Sigmoid colon (tissue), 7 donors: Measurements from ENCODE around the gene TMEM63B. TPM values are rescaled to one million over a fixed set of nuclear protein-coding genes. Genes with fewer than 3 reads are reported as not detected.
"Not testable (repeated sequence)": the region's sequence is repeated elsewhere in the genome, so short reads cannot be mapped to it uniquely, and the experiment has no call there.

Experiments
- DNase-seq: peaks from one replicate; pipeline ENCODE4 v3.0.0-alpha.2; 2019
- H3K27ac ChIP-seq, 4 donors: fragments of 200-600 bp; sonication (generic); one replicate each; pipeline ENCODE4 v1.5.1; 2016 to 2019; ENCODE audit warnings: mild to moderate bottlenecking in 1 of 4
- H3K27me3 ChIP-seq, 3 donors: fragments of 200-600 bp; sonication (generic); one replicate each; pipeline ENCODE4 v1.5.1; 2019; ENCODE audit warnings: mild to moderate bottlenecking in 1 of 3
- H3K36me3 ChIP-seq, 4 donors: fragments of 200-600 bp; sonication (generic); one replicate each; pipeline ENCODE4 v1.5.1; 2016 to 2019
- H3K4me1 ChIP-seq, 4 donors: fragments of 200-600 bp; sonication (generic); one replicate each; pipeline ENCODE4 v1.5.1; 2017 to 2019
- H3K4me3 ChIP-seq, 4 donors: fragments of 200-600 bp; sonication (generic); one replicate each; pipeline ENCODE4 v1.5.1; 2017 to 2019; ENCODE audit warnings: mild to moderate bottlenecking in 2 of 4, moderate library complexity in 1 of 4
- H3K9me3 ChIP-seq, 4 donors: fragments of 200-600 bp in 3 of 4; sonication (generic) in 3 of 4; one replicate each; pipeline versions ENCODE4 v1.5.1 to v1.6.1; 2013 to 2019
- EP300 ChIP-seq, 4 donors: sonication (generic); formaldehyde crosslinking; IDR thresholded peaks; one replicate each; pipeline ENCODE4 v1.6.1; 2017; ENCODE audit warnings: antibody characterized with exemption in 4 of 4
- POLR2A ChIP-seq, 2 donors: fragments of 450-650 bp; IDR thresholded peaks; one replicate each; pipeline ENCODE4 v1.6.1; 2016; ENCODE audit warnings: antibody characterized with exemption in 2 of 2, mild to moderate bottlenecking in 2 of 2, moderate library complexity in 2 of 2
- POLR2AphosphoS5 ChIP-seq, 4 donors: sonication (generic); formaldehyde crosslinking; IDR thresholded peaks; one replicate each; pipeline ENCODE4 v1.6.1; 2017; ENCODE audit warnings: antibody characterized with exemption in 4 of 4
- WGBS, 2 donors: extraction: QIAGEN DNeasy Blood & Tissue Kit; methylation state at CpG; one replicate each; pipeline ENCODE4 v1.1.7; 2013; 5-methylcytosine and 5-hydroxymethylcytosine counted together
- intact Hi-C: fragments of 100-400 bp; cut with DNase I; formaldehyde crosslinking; loops from one replicate; pipeline ENCODE4 v1.15.1; 2023
- polyA plus RNA-seq, 3 donors: library from polyadenylated mRNA; stranded (reverse); fragments of 200-250 nt; gene quantifications; one replicate each; pipeline ENCODE4 v1.2.3, GENCODE V29; 2013
- total RNA-seq, 4 donors: library from RNA; depleted of rRNA; stranded (reverse); fragments of >200 nt; gene quantifications; one replicate each; pipeline ENCODE4 v1.1.0, GENCODE V29; 2016
- TF ChIP-seq, protein P1 (sequence below), 4 experiments: fragments of 450-650 bp in 3 of 4; fragments of 200-600 bp in 1 of 4; IDR thresholded peaks; one replicate each; pipeline ENCODE4 v1.5.1; 2016 to 2019; ENCODE audit warnings: antibody characterized with exemption in 4 of 4, mild to moderate bottlenecking in 3 of 4, moderate library complexity in 2 of 4
- donor health status: healthy with polysubstance abuse.
- donor health status: Bipolar disorder and iron deficiency.
- donor health status: healthy.

Gene TMEM63B
- total and polyA plus RNA-seq, 7 donors, result 9.0 to 48.5 (median 14.6) TPM

DNA sequence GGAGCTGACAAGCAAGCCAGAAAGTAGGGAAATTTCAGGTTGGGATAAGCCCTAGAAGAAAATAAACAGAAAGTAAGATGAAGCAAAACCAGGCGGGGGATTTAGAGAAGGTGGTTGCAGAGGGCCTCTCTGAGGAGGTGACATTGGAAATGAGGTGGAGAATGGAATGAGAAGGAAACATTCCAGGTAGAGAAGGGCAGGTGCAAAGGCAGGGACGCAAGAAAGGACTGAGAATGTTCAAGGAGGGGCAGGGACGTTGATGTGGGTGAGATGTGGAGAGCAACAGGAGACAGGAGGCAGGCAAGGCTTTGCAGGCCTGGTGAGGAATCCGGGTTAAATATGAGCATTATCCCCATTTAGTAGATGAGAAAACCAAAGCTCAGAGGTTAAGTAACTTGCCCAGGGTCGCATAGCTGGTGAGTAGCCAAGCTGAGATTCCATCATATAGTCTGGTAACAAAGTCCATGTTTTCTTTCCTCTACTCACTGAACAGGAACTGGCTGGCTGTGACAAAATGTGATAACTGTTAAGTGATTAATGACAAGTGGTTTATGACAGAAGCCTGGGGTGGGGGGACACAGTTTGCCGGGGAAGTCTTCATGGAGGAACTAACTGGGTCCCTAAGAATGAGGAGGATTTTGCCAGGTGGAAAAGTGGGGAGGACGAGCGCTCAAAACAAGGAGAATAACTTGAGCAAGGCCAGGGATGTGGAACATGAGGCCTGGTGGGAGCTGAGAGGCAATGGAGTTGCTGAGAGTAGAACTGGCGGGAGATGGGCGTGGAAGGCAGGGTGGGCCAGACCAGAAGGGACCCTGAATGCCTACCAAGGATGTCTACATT lies 32.7 kb upstream of the TMEM63B start:
- intact Hi-C loops, result loop anchor here (5.0 to 10.0 kb wide), 3 partner anchors 140 to 240 kb away; partner anchors contain the start of gene SLC35B2
- peaks cover 0 to 4% (median 2%) of the 10 kb centered on the region in 4 donors for H3K36me3 ChIP-seq
- H3K4me1 ChIP-seq, result no peaks in the 10 kb centered on the region
- WGBS, 2 donors, result 38 to 74% methylated on average over 10 of the region's 10 CpGs
- TF ChIP-seq POLR2A (IDR thresholded peaks at IDR 0.05), result no peak
- TF ChIP-seq EP300 (IDR thresholded peaks at IDR 0.05), result no peak
- TF ChIP-seq POLR2AphosphoS5 (IDR thresholded peaks at IDR 0.05), result no peak
- TF ChIP-seq, protein P1, sequence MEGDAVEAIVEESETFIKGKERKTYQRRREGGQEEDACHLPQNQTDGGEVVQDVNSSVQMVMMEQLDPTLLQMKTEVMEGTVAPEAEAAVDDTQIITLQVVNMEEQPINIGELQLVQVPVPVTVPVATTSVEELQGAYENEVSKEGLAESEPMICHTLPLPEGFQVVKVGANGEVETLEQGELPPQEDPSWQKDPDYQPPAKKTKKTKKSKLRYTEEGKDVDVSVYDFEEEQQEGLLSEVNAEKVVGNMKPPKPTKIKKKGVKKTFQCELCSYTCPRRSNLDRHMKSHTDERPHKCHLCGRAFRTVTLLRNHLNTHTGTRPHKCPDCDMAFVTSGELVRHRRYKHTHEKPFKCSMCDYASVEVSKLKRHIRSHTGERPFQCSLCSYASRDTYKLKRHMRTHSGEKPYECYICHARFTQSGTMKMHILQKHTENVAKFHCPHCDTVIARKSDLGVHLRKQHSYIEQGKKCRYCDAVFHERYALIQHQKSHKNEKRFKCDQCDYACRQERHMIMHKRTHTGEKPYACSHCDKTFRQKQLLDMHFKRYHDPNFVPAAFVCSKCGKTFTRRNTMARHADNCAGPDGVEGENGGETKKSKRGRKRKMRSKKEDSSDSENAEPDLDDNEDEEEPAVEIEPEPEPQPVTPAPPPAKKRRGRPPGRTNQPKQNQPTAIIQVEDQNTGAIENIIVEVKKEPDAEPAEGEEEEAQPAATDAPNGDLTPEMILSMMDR (IDR thresholded peaks at IDR 0.05), result no peak
- DNase-seq, result no peak
- H3K4me3 ChIP-seq, result no peak overlapping the region
- H3K27ac ChIP-seq, result no peak overlapping the region
- no peaks in the 10 kb centered on the region for H3K9me3 ChIP-seq
- no peaks in the 10 kb centered on the region for H3K27me3 ChIP-seq

DNA sequence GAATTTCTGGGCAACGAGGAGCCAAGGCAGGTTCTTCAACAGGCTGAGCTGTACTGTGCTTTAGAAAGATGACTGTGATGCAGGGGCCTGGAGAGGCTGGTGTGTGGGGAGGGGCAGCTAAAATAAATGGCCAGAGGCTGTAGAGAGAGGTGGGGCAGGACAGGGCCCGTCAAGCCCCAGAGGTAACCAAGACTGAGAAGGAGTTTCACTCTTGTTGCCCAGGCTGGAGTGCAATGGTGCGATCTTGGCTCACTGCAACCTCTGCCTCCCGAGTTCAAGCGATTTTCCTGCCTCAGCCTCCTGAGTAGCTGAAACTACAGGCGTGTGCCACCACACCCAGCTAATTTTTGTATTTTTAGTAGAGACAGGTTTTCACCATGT lies 32.1 kb upstream of the TMEM63B start:
- 47 to 79% methylated on average over 6 of the region's 6 CpGs for WGBS, 2 donors

DNA sequence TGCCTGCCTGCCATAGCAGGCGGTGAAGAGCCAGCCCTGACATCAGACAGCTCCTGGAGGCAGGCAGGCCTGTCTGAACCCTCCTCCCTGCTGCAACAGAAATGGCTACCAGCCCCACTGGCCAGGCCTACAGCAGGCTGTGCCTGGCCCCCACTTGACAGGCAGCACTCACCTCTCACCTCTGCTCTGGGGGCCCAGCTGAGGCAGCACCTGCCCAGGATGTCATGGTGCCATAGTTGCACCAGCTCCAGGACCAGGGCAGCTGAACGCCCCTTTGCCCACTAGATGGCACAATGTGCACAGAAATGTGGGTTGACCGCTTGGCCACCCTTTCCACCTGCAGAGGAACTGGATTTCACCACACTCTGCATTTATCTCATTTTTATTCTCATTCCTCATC lies 30.7 kb upstream of the TMEM63B start:
- intact Hi-C loops, result loop anchor here (1.0 to 10.0 kb wide), 4 partner anchors 56 to 238 kb away; partner anchors contain the start of gene SLC35B2

More for the DNA sequence above, 32.1 kb upstream of the TMEM63B start:
- not testable (repeated sequence) for DNase-seq, H3K27ac ChIP-seq, H3K9me3 ChIP-seq, H3K4me3 ChIP-seq, H3K4me1 ChIP-seq, H3K27me3 ChIP-seq
- intact Hi-C loops, result loop anchor here (5.0 to 10.0 kb wide), 3 partner anchors 140 to 240 kb away; partner anchors contain the start of gene SLC35B2
- peaks cover 0 to 10% (median 5%) of the 10 kb centered on the region in 4 donors for H3K36me3 ChIP-seq

DNA sequence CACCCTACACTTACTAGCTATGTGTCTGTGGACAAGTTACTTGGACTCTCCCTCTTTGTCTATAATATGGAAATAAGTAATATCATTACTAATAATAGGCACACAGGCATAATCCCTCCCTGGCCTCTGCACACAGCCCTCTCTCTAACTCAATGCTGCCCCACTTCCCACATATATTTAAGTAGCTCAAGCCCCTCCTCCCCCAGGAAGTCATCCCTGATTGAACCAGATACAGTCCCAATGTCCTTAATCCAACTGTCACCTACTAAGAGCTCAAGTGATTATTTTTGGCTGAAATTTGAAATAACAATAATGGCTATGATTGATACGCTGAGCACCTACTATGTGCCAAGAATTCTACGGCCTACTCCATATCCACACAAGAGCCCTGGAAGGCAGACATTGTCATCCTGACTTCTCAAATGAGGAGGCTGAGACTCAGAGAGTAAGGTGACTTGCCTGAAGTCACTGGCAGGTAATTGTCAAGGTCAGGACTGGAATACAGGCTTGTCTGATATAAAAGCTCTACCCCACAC lies 29.5 kb upstream of the TMEM63B start:
- no peak overlapping the region for H3K4me3 ChIP-seq
- H3K4me1 ChIP-seq, result no peaks in the 10 kb centered on the region
- no peak for DNase-seq
- no peak overlapping the region for H3K27ac ChIP-seq
- H3K27me3 ChIP-seq, result no peaks in the 10 kb centered on the region
- H3K36me3 ChIP-seq, result peaks cover 0 to 14% (median 5%) of the 10 kb centered on the region in 4 donors
- 44 to 76% methylated on average over 2 of the region's 2 CpGs for WGBS, 2 donors
- H3K9me3 ChIP-seq, result no peaks in the 10 kb centered on the region
- intact Hi-C loops, result loop anchor here (5.0 to 10.0 kb wide), 3 partner anchors 137 to 237 kb away; partner anchors contain the start of gene SLC35B2
- no peak for TF ChIP-seq POLR2A (IDR thresholded peaks at IDR 0.05)

More for the DNA sequence above, 30.7 kb upstream of the TMEM63B start:
- no peak overlapping the region for H3K27ac ChIP-seq
- H3K36me3 ChIP-seq, result peaks cover 0 to 14% (median 5%) of the 10 kb centered on the region in 4 donors
- WGBS, 2 donors, result 19 to 32% methylated on average over 3 of the region's 3 CpGs
- TF ChIP-seq, protein P1 (IDR thresholded peaks at IDR 0.05), result peak; percentile 66 to 87 (median 80)
- no peak for TF ChIP-seq EP300 (IDR thresholded peaks at IDR 0.05)
- TF ChIP-seq POLR2AphosphoS5 (IDR thresholded peaks at IDR 0.05), result no peak
- TF ChIP-seq POLR2A (IDR thresholded peaks at IDR 0.05), result no peak
- DNase-seq, result peak; percentile 87
- no peaks in the 10 kb centered on the region for H3K4me1 ChIP-seq
- no peaks in the 10 kb centered on the region for H3K9me3 ChIP-seq
- H3K27me3 ChIP-seq, result no peaks in the 10 kb centered on the region
- no peak overlapping the region for H3K4me3 ChIP-seq

DNA sequence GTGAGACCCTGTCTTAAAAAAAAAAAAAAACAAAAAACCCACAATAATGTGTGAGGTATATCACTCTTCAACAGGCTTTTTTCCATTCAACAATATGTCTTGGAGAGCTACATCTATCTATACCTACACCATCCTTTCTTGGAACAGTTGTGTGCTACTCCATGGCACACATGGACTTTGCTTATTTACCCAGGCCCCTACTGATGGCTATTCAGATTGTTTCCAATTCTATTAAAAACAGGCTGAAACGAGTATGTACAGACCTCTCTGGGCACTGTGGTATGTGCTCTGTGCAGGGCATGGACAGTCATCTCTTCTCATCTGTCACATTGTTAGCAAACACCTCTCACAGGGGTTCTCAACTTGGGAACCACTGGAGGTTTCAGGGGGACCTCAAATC lies 28.2 kb upstream of the TMEM63B start:
- Histone ChIP-seq H3K4me1 (no peaks in the 10 kb centered on the region), H3K36me3 (peaks cover 6 to 22% (median 11%) of the 10 kb centered on the region in 4 donors), H3K27ac (no peak overlapping the region), H3K4me3 (no peak overlapping the region), H3K9me3 (no peaks in the 10 kb centered on the region), H3K27me3 (no peaks in the 10 kb centered on the region)
- WGBS, 2 donors, result 14 to 47% methylated on average over 1 of the region's 1 CpG
- no peak for DNase-seq
- intact Hi-C loops, result loop anchor here (5.0 to 10.0 kb wide), 3 partner anchors 136 to 236 kb away; partner anchors contain the start of gene SLC35B2
- TF ChIP-seq, protein P1 (IDR thresholded peaks at IDR 0.05), result no peak
- TF ChIP-seq POLR2AphosphoS5 (IDR thresholded peaks at IDR 0.05), result no peak
